Ectodermal cell (in vitro differentiated cells): ENCODE measurements around the gene TMEM121. TPM values are rescaled to one million over a fixed set of nuclear protein-coding genes. Genes with fewer than 3 reads are reported as not detected.

ENCODE experiments used
- H3K27ac ChIP-seq: 2 replicates; pipeline ENCODE4 v1.7.0; 2013; ENCODE audit warnings: mild to moderate bottlenecking, low read depth, low read length; ENCODE audit not compliant: insufficient read depth, poor library complexity, severe bottlenecking
- H3K27me3 ChIP-seq: 2 replicates; pipeline ENCODE4 v1.7.0; 2013; ENCODE audit warnings: mild to moderate bottlenecking, low read length; ENCODE audit not compliant: insufficient read depth, control insufficient read depth, poor library complexity, severe bottlenecking
- H3K36me3 ChIP-seq: one replicate; pipeline ENCODE4 v1.7.0; 2013; ENCODE audit warnings: low read length; ENCODE audit not compliant: control insufficient read depth, insufficient read depth
- H3K4me1 ChIP-seq: one replicate; pipeline ENCODE4 v1.7.0; 2013; ENCODE audit warnings: low read length; ENCODE audit not compliant: control insufficient read depth, insufficient read depth
- H3K4me3 ChIP-seq: 2 replicates; pipeline ENCODE4 v1.7.0; 2013; ENCODE audit warnings: low read depth, low read length, control low read depth; ENCODE audit not compliant: insufficient read depth
- H3K9me3 ChIP-seq: 2 replicates; pipeline ENCODE4 v1.7.0; 2013; ENCODE audit warnings: mild to moderate bottlenecking, low read length, moderate library complexity; ENCODE audit not compliant: control insufficient read depth
- WGBS, 2 experiments: methylation state at CpG; one replicate each; pipeline ENCODE4 v1.1.7; 2013; ENCODE audit warnings: missing lambda C conversion rate in 2 of 2; 5-methylcytosine and 5-hydroxymethylcytosine counted together
- polyA plus RNA-seq, 4 experiments: library from polyadenylated mRNA; stranded (reverse); fragments of 50-300 nt; gene quantifications; one replicate each; pipeline ENCODE4 v1.2.3, GENCODE V29; 2013

Gene TMEM121
- 2.3 TPM for polyA plus RNA-seq (2013, experiment 1 of 4)
- 2.5 TPM for polyA plus RNA-seq (2013, experiment 2 of 4)
- 4.1 TPM for polyA plus RNA-seq (2013, experiment 3 of 4)
- 3.8 TPM for polyA plus RNA-seq (2013, experiment 4 of 4)

- H3K27me3 ChIP-seq, result peaks cover 63% of the 10 kb centered on the region
- no peaks in the 10 kb centered on the region for H3K36me3 ChIP-seq
- 12 to 15% methylated on average over 88 of the region's 88 CpGs for WGBS, 2 experiments
- H3K27ac ChIP-seq, result no peak within 1 kb of the TSS
- H3K9me3 ChIP-seq, result no peaks in the 10 kb centered on the region
- peaks cover 7% of the 10 kb centered on the region for H3K4me1 ChIP-seq
- peak within 1 kb of the TSS; percentile 43 for H3K4me3 ChIP-seq
Observed at GRCh38 chr14:105525861-105526775, at the start of gene TMEM121. TMEM121 (plus strand) TSS chr14:105526583; CDS start chr14:105528835, 2,252 bp downstream.

- Histone ChIP-seq H3K4me1 (peaks cover 44% of the 10 kb centered on the region), H3K27me3 (peaks cover 74% of the 10 kb centered on the region), H3K27ac (no peak overlapping the region), H3K9me3 (no peaks in the 10 kb centered on the region), H3K4me3 (no peak overlapping the region), H3K36me3 (no peaks in the 10 kb centered on the region)
- WGBS, 2 experiments, result 76 to 77% methylated on average over 16 of the region's 16 CpGs
Observed at GRCh38 chr14:105476831-105477659, 49.3 kb upstream of the TMEM121 start.

GRCh38 chr14:105477660-105478397, 48.6 kb upstream of the TMEM121 start:
- 21 to 24% methylated on average over 55 to 56 of the region's 56 CpGs for WGBS, 2 experiments
- H3K4me1 ChIP-seq, result peaks cover 40% of the 10 kb centered on the region
- H3K4me3 ChIP-seq, result no peak overlapping the region
- no peak overlapping the region for H3K27ac ChIP-seq
- H3K27me3 ChIP-seq, result peaks cover 82% of the 10 kb centered on the region
- H3K9me3 ChIP-seq, result no peaks in the 10 kb centered on the region
- no peaks in the 10 kb centered on the region for H3K36me3 ChIP-seq

DNA sequence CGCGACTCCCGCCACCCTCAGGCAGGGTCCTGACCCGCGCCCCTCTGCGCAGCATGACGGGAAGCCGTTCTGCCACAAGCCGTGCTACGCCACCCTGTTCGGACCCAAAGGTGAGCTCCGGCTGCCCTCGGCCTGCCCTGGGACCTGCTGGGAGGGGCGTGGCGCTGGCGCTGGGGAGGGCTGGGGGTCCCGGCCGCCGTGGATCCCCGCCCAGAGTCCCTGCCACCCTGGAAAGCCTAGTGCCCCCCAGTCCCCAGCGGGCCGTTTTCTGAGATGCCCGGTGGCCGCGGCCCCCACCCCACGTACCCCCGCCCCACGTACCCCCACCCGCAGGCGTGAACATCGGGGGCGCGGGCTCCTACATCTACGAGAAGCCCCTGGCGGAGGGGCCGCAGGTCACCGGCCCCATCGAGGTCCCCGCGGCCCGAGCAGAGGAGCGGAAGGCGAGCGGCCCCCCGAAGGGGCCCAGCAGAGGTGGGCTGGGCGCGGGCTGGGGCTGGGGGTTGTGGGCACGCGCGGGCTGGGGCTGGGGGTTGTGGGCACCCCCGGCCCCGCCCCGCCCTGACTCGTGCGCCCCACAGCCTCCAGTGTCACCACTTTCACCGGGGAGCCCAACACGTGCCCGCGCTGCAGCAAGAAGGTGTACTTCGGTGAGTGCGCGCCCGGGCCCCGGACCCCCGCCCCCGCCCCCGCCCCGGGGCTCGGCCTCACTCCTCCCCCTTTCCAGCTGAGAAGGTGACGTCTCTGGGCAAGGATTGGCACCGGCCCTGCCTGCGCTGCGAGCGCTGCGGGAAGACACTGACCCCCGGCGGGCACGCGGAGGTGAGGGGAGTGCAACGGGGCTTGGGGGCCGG, 47.8 kb upstream of the TMEM121 start:
- H3K36me3 ChIP-seq, result no peaks in the 10 kb centered on the region
- peaks cover 38% of the 10 kb centered on the region for H3K4me1 ChIP-seq
- H3K27me3 ChIP-seq, result peaks cover 85% of the 10 kb centered on the region
- H3K27ac ChIP-seq, result no peak overlapping the region
- no peak overlapping the region for H3K4me3 ChIP-seq
- 12% methylated on average over 80 to 81 of the region's 81 CpGs for WGBS, 2 experiments
- H3K9me3 ChIP-seq, result no peaks in the 10 kb centered on the region

DNA sequence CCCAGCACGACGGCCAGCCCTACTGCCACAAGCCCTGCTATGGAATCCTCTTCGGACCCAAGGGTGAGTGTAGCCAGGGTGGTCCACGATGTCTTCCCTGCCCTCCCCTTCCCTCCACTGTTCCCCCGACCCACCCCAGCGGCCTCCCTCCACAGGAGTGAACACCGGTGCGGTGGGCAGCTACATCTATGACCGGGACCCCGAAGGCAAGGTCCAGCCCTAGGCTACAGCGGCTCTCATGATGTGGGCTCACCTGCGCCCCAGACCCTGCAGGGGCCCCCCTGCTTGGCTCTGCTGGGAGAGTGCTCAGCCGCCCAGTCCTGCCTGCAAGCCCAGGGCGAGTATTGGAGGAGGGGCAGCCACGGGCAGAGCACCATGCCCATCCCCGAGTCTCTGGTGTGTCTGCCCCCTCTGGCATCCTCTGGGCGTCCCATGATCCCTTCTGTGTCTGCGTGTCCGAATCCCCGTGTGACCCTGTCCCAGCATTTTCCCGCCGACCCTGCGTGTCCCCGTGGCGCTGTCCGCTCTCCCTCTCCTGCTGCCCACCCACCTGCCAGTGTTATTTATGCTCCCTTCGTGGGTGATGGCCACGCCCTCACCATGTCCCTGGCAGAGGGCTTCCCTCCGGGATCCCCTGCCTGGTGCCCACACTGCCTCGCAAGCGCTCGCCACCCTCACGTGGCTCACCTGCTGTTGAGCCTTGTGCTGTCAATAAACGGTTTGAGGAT, 46.8 kb upstream of the TMEM121 start:
- WGBS, 2 experiments, result 48 to 53% methylated on average over 34 of the region's 34 CpGs
- Histone ChIP-seq H3K27me3 (peaks cover 85% of the 10 kb centered on the region), H3K9me3 (no peaks in the 10 kb centered on the region), H3K36me3 (no peaks in the 10 kb centered on the region), H3K4me3 (no peak overlapping the region), H3K27ac (no peak overlapping the region), H3K4me1 (peaks cover 45% of the 10 kb centered on the region)

DNA sequence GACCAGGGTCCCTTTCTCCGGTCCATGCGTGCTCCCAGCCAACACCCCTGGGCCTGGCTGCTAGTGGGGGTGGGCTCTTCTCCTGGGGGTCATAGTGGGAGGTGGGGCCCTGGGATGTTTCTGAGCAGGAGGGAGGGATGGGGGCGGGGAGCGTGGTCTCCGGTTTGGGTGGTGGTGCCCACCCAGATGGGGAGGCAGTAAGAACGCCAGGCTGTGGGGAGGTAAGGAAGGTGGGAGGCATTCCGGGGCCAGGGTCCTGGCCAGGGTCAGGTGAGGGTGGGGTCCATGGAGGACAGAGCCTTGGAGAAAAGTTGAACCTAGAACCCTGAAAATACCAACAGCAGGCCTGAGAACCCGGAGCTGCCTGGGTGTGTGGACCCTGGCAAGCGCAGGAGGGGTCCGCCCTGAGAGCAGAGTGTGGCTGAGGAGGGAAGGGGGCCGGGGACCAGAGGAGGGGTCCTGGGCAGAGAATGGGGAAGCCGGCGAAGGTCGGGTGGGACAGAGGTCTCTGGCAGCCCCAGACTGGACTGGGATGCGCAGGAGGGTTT, 46.1 kb upstream of the TMEM121 start:
- no peak overlapping the region for H3K4me3 ChIP-seq
- no peaks in the 10 kb centered on the region for H3K9me3 ChIP-seq
- H3K36me3 ChIP-seq, result no peaks in the 10 kb centered on the region
- 70 to 72% methylated on average over 15 of the region's 15 CpGs for WGBS, 2 experiments
- H3K27me3 ChIP-seq, result peaks cover 85% of the 10 kb centered on the region
- H3K27ac ChIP-seq, result no peak overlapping the region
- H3K4me1 ChIP-seq, result peaks cover 47% of the 10 kb centered on the region

- H3K27ac ChIP-seq, result peak overlapping the region; percentile 71
- peaks cover 85% of the 10 kb centered on the region for H3K27me3 ChIP-seq
Observed at GRCh38 chr14:105480807-105481801, 45.3 kb upstream of the TMEM121 start.

GRCh38 chr14:105481886-105482457, 44.4 kb upstream of the TMEM121 start:
- Histone ChIP-seq H3K27me3 (peaks cover 85% of the 10 kb centered on the region), H3K4me3 (no peak overlapping the region), H3K27ac (no peak overlapping the region), H3K4me1 (peaks cover 55% of the 10 kb centered on the region), H3K36me3 (no peaks in the 10 kb centered on the region), H3K9me3 (no peaks in the 10 kb centered on the region)
- 7 to 8% methylated on average over 18 of the region's 18 CpGs for WGBS, 2 experiments

More at GRCh38 chr14:105480807-105481801, 45.3 kb upstream of the TMEM121 start:
- Histone ChIP-seq H3K4me3 (peak overlapping the region; percentile 29), H3K36me3 (no peaks in the 10 kb centered on the region), H3K4me1 (peaks cover 47% of the 10 kb centered on the region), H3K9me3 (no peaks in the 10 kb centered on the region)
- WGBS, 2 experiments, result 12 to 13% methylated on average over 35 of the region's 35 CpGs
